SK-N-SH treated with all-trans-retinoic acid at 6 μM for 48 hours (cell line): ENCODE results near the gene ANKRD13A.

Experiments used
- ATAC-seq: fragments of 200-7000 bp; cut with Tn5 transposase; 3 replicates; pipeline ENCODE4 v1.9.1; 2020; ENCODE audit warnings: mild to moderate bottlenecking, moderate library complexity
- ARNTL ChIP-seq: fragments of 450-650 bp; formaldehyde crosslinking; IDR thresholded peaks from 2 replicates; pipeline ENCODE4 v1.5.0; 2020; ENCODE audit warnings: low read depth, mild to moderate bottlenecking, moderate library complexity, borderline replicate concordance
- BACH2 ChIP-seq: fragments of 250-450 bp; sonication (Bioruptor Pico); IDR thresholded peaks from 2 replicates; pipeline ENCODE4 v1.9.0; 2021; ENCODE audit warnings: mild to moderate bottlenecking, borderline replicate concordance
- CSDC2 ChIP-seq: fragments of 250-450 bp; sonication (Bioruptor Pico); IDR thresholded peaks from 2 replicates; pipeline ENCODE4 v1.5.0; 2020; ENCODE audit warnings: mild to moderate bottlenecking, moderate library complexity
- ESRRG ChIP-seq: fragments of 250-450 bp; sonication (Bioruptor Pico); IDR thresholded peaks from 2 replicates; pipeline ENCODE4 v1.6.1; 2021; ENCODE audit warnings: mild to moderate bottlenecking
- GLIS3 ChIP-seq: fragments of 250-450 bp; sonication (Bioruptor Pico); IDR thresholded peaks from 2 replicates; pipeline ENCODE4 v1.5.0; 2020; ENCODE audit warnings: mild to moderate bottlenecking, moderate library complexity
- ISL1 ChIP-seq: fragments of 250-450 bp; sonication (Bioruptor Pico); IDR thresholded peaks from 2 replicates; pipeline ENCODE4 v2.1.2; 2022; ENCODE audit warnings: mild to moderate bottlenecking, moderate library complexity
- OSR1 ChIP-seq: fragments of 250-450 bp; sonication (Bioruptor Pico); IDR thresholded peaks from 2 replicates; pipeline ENCODE4 v1.8.0; 2022; ENCODE audit warnings: moderate library complexity, mild to moderate bottlenecking, inconsistent platforms
- PPARA ChIP-seq: fragments of 250-450 bp; sonication (Bioruptor Pico); IDR thresholded peaks from 2 replicates; pipeline ENCODE4 v1.5.0; 2020; ENCODE audit warnings: mild to moderate bottlenecking, borderline replicate concordance
- RARB ChIP-seq: fragments of 250-450 bp; sonication (Bioruptor Pico); IDR thresholded peaks from 2 replicates; pipeline ENCODE4 v1.8.0; 2021; ENCODE audit warnings: mild to moderate bottlenecking, moderate library complexity
- SNAI2 ChIP-seq: fragments of 250-450 bp; sonication (Bioruptor Pico); IDR thresholded peaks from 2 replicates; pipeline ENCODE4 v1.5.0; 2020; ENCODE audit warnings: mild to moderate bottlenecking, moderate library complexity
- TCF4 ChIP-seq: fragments of 250-450 bp; sonication (Bioruptor Pico); IDR thresholded peaks from 2 replicates; pipeline ENCODE4 v1.8.0; 2021; ENCODE audit warnings: mild to moderate bottlenecking, moderate library complexity, borderline replicate concordance
- TOX ChIP-seq: fragments of 250-450 bp; sonication (Bioruptor Pico); IDR thresholded peaks from 2 replicates; pipeline ENCODE4 v1.8.0; 2021; ENCODE audit warnings: mild to moderate bottlenecking, moderate library complexity, borderline replicate concordance
- ZC3H10 ChIP-seq: fragments of 250-450 bp; sonication (Bioruptor Pico); IDR thresholded peaks from 2 replicates; pipeline ENCODE4 v1.5.1; 2021; ENCODE audit warnings: mild to moderate bottlenecking, moderate library complexity
- ZFP3 ChIP-seq: fragments of 250-450 bp; sonication (Bioruptor Pico); IDR thresholded peaks from 2 replicates; pipeline ENCODE4 v1.5.0; 2020; ENCODE audit warnings: mild to moderate bottlenecking, moderate library complexity
- ZFP30 ChIP-seq: fragments of 450-650 bp; formaldehyde crosslinking; IDR thresholded peaks from 2 replicates; pipeline ENCODE4 v1.5.0; 2022; ENCODE audit warnings: mild to moderate bottlenecking, moderate library complexity
- ZNF565 ChIP-seq: fragments of 450-650 bp; formaldehyde crosslinking; conservative IDR thresholded peaks from 2 replicates; pipeline ENCODE4 v1.5.0; 2020; ENCODE audit warnings: low read depth, mild to moderate bottlenecking, moderate library complexity
- ZNF70 ChIP-seq: fragments of 450-650 bp; formaldehyde crosslinking; IDR thresholded peaks from 2 replicates; pipeline ENCODE4 v1.5.0; 2020; ENCODE audit warnings: mild to moderate bottlenecking, moderate library complexity
- ZNF8 ChIP-seq: fragments of 450-650 bp; formaldehyde crosslinking; IDR thresholded peaks from 2 replicates; pipeline ENCODE4 v1.5.0; 2020; ENCODE audit warnings: mild to moderate bottlenecking, moderate library complexity
- TF ChIP-seq, protein P1 (sequence below): fragments of 250-450 bp; sonication (Bioruptor Pico); IDR thresholded peaks from 2 replicates; pipeline ENCODE4 v1.5.1; 2020; ENCODE audit warnings: low read depth, mild to moderate bottlenecking, moderate library complexity
- TF ChIP-seq, protein P2 (sequence below): fragments of 250-450 bp; sonication (Bioruptor Pico); IDR thresholded peaks from 2 replicates; pipeline ENCODE4 v1.8.0; 2020; ENCODE audit warnings: mild to moderate bottlenecking, moderate library complexity, borderline replicate concordance
- TF ChIP-seq, protein P3 (sequence below): fragments of 250-450 bp; sonication (Bioruptor Pico); IDR thresholded peaks from 2 replicates; pipeline ENCODE4 v1.5.1; 2021; ENCODE audit warnings: mild to moderate bottlenecking, moderate library complexity

Gene ANKRD13A

DNA sequence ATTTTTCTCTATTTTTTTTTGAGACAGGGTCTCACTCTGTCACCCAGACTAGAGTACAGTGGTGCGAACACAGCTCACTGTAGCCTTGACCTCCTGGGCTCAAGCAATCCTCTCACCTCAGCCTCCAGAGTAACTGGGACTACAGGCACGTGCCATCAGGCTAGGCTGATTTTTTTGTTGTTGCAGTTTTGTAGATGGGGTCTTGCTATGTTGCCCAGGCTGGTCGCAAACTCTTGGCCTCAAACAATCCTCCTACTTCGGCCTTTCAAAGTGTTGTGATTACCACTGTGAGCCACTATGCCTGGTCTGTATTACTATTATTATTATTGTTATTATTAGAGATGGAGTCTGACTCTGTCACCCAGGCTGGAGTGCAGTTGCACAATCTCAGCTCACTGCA is 26.4 kb upstream of the ANKRD13A start:
- ATAC-seq, result no peak
- TF ChIP-seq ZFP30 (CRISPR knock-in tag), result no peak
- TF ChIP-seq TCF4 (CRISPR knock-in tag), result no peak
- TF ChIP-seq TOX, result no peak
- TF ChIP-seq PPARA, result no peak
- TF ChIP-seq, protein P1, sequence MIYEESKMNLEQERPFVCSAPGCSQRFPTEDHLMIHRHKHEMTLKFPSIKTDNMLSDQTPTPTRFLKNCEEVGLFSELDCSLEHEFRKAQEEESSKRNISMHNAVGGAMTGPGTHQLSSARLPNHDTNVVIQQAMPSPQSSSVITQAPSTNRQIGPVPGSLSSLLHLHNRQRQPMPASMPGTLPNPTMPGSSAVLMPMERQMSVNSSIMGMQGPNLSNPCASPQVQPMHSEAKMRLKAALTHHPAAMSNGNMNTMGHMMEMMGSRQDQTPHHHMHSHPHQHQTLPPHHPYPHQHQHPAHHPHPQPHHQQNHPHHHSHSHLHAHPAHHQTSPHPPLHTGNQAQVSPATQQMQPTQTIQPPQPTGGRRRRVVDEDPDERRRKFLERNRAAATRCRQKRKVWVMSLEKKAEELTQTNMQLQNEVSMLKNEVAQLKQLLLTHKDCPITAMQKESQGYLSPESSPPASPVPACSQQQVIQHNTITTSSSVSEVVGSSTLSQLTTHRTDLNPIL, result no peak
- TF ChIP-seq, protein P2, sequence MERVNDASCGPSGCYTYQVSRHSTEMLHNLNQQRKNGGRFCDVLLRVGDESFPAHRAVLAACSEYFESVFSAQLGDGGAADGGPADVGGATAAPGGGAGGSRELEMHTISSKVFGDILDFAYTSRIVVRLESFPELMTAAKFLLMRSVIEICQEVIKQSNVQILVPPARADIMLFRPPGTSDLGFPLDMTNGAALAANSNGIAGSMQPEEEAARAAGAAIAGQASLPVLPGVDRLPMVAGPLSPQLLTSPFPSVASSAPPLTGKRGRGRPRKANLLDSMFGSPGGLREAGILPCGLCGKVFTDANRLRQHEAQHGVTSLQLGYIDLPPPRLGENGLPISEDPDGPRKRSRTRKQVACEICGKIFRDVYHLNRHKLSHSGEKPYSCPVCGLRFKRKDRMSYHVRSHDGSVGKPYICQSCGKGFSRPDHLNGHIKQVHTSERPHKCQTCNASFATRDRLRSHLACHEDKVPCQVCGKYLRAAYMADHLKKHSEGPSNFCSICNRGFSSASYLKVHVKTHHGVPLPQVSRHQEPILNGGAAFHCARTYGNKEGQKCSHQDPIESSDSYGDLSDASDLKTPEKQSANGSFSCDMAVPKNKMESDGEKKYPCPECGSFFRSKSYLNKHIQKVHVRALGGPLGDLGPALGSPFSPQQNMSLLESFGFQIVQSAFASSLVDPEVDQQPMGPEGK, result no peak
- no peak for TF ChIP-seq RARB (CRISPR knock-in tag)
- TF ChIP-seq OSR1, result no peak
- TF ChIP-seq, protein P3, sequence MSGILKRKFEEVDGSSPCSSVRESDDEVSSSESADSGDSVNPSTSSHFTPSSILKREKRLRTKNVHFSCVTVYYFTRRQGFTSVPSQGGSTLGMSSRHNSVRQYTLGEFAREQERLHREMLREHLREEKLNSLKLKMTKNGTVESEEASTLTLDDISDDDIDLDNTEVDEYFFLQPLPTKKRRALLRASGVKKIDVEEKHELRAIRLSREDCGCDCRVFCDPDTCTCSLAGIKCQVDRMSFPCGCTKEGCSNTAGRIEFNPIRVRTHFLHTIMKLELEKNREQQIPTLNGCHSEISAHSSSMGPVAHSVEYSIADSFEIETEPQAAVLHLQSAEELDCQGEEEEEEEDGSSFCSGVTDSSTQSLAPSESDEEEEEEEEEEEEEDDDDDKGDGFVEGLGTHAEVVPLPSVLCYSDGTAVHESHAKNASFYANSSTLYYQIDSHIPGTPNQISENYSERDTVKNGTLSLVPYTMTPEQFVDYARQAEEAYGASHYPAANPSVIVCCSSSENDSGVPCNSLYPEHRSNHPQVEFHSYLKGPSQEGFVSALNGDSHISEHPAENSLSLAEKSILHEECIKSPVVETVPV (CRISPR knock-in tag), result no peak
- no peak for TF ChIP-seq ZNF8 (CRISPR knock-in tag)
- TF ChIP-seq ZFP3 (CRISPR knock-in tag), result no peak
- TF ChIP-seq ZNF70, result no peak

DNA sequence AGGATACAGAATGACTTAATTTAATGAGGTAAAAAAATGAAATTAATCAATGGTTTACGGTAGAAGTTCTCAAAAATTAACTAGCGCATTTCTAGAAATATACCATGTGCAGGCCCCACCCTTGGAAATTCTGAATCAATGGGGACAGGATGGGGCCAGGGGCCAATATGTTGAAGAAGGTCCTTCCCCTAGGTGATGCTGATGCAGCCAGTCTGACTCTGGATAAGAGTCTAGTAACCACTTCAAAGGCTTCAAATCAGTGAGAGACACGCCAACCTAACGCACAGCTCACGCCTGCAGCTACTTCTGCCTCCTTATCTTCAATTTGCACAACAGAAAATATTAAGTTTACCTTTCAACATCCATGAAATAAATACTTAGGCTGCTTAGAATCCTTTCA is 17.9 kb upstream of the ANKRD13A start:
- no peak for ATAC-seq
- TF ChIP-seq, protein P2, result no peak
- TF ChIP-seq ARNTL (CRISPR knock-in tag) (no peak), TCF4 (CRISPR knock-in tag) (no peak), ZC3H10 (no peak), ZFP3 (CRISPR knock-in tag) (no peak), PPARA (no peak), ZNF565 (CRISPR knock-in tag) (no peak), CSDC2 (CRISPR knock-in tag) (no peak), TOX (no peak), BACH2 (no peak)
- TF ChIP-seq, protein P1, result no peak
- TF ChIP-seq, protein P3 (CRISPR knock-in tag), result no peak

DNA sequence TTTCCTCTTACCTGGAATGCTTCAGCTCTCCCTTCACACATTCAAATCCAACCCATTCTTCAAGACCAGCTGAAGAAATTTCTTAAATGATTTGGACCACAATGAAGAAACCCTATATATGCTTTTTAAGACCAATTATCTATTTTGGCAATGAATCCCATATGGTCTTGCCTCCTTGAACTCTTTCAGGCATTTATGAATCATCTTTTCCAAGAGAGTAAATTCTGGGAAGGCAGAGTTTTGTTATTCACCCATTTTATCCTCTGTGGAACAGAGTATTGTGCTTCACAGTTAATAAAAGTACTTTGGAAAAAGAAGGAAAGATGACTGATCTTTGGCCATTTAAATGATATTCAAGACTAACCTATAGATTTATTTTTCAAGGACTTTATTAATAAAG is 17.0 kb upstream of the ANKRD13A start:
- ATAC-seq, result no peak; the same call in 2 of the 3 replicates
- TF ChIP-seq ESRRG (no peak), OSR1 (no peak), SNAI2 (CRISPR knock-in tag) (no peak), ZFP30 (CRISPR knock-in tag) (no peak), TOX (no peak), GLIS3 (no peak), ZFP3 (CRISPR knock-in tag) (no peak), ZC3H10 (no peak), BACH2 (no peak), ISL1 (no peak), TCF4 (CRISPR knock-in tag) (no peak)
- TF ChIP-seq, protein P2, result no peak
- TF ChIP-seq, protein P1, result no peak
